HUDEP-2 (cell line): ENCODE results near the gene SYTL1.
"Not testable (repeated sequence)": the region's sequence is repeated elsewhere in the genome, so short reads cannot be mapped to it uniquely, and the experiment has no call there.

Experiments used
- DNase-seq, 76 experiments: peaks; one replicate each; lab custom pipeline; 2025; ENCODE audit not compliant: unreplicated experiment in 76 of 76; lab: John Stamatoyannopoulos, UW

Gene SYTL1

GRCh38 chr1:27380766-27381733 is 39.2 kb downstream of the SYTL1 start:
- no peak for DNase-seq

- no peak for DNase-seq
Observed at GRCh38 chr1:27381969-27382762, 40.3 kb downstream of the SYTL1 start.

GRCh38 chr1:27383039-27383605 is 41.3 kb downstream of the SYTL1 start, which contains the start of gene CD164L2:
Gene CD164L2 (minus strand): TSS chr1:27383333. CDS start chr1:27383239, 94 bp downstream.
- peak in 10 of 76 experiments; percentile 8 to 31 (median 18) for DNase-seq

DNA sequence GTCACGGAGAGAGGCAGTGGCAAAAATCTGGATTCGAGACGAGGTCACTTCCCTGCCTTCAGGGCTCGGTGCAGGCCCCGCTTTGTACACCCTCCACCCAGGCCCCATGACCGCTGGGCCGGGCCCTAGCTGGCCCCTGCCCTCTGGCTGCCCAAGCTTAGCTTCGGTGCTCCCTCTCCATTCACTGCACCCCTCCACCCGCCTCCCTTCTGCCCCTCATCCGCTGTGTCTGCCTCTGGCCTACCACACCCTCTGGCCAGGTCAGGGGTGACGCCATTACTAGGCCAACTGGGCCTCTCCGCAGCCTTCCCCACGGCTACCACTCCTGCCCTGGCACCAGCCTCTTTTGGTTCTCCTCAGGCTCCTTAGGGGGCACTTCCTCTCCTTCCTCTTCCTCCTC is 41.8 kb downstream of the SYTL1 start:
- DNase-seq, result no peak

- not testable (repeated sequence) for DNase-seq
Observed at GRCh38 chr1:27384797-27385196, 43.0 kb downstream of the SYTL1 start.

GRCh38 chr1:27388337-27389005 is 46.6 kb downstream of the SYTL1 start:
- DNase-seq, result peak in 48 of 76 experiments; percentile 4 to 71 (median 34)

DNA sequence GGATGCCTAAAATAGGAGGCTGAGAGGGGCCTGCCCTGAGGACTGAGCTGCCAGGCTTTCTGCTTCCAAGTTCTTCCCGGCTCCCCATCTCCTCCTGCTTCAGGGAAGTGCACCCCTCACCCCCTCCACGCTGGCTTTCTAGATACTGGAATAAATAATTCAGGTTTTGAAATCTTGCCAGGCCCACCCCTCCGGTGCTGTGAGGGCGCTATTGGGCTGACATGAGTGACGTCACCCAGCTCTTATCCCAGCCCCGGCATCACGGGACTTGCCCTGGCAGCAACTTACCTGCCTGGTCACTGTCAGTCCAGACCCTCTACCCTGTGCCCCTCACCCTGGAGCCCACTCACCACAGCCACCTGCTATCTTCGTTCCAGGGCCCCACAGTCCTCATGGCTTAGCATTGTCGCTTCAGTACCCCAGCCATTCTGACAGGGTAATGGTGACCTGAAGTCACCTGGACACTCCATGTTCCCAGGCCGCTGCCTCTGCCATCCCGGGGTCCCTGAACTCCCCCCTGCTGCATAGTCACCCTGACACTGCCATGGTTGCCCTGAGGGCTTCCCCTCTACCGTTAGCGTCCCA is 49.8 kb downstream of the SYTL1 start:
- DNase-seq, result peak in 48 of 76 experiments; percentile 8 to 70 (median 34)

DNA sequence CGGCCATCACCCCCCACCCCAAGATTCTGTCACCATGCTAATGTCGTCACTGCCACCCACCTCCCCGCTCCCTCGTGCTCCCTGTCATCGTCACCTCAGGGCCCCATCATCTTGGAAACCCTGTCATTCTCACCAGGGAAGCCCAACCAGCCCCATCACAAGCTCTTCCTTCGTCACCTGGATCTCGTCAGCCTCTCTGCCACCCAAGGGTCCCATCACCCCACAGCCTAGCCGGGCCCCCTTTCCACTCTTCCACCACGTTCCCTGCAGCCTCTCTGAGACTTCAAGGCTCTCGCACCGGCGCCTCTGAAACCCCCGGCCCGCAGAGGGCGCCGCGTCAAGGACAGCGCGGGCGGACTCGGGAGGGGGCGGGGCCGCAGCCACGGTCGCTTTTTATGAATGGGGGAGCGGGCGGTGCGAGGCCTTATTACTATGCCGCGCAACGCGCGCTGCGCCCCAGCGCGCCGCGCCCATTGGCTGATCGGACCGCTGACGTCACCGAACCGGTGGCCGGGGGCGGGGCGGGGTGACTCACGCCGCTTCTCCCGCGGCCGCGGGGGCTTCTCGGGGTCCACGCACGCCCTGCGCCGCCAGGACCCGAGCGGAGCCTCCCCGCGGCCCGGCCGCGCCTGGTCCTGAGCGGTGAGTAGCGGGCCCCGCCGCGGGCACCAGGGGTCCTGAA is 50.4 kb downstream of the SYTL1 start, which contains the start of gene GPR3:
GPR3 (plus strand) TSS at position 527 of the 682 bp plus-strand sequence. CDS start 1,177 bp downstream, outside the sequence.
- peak in 72 of 76 experiments; percentile 40 to 94 (median 84) for DNase-seq

- no peak for DNase-seq
Observed at GRCh38 chr1:27392778-27393635, 51.2 kb downstream of the SYTL1 start.

- no peak for DNase-seq
Observed at GRCh38 chr1:27393641-27394281, 51.9 kb downstream of the SYTL1 start.

DNA sequence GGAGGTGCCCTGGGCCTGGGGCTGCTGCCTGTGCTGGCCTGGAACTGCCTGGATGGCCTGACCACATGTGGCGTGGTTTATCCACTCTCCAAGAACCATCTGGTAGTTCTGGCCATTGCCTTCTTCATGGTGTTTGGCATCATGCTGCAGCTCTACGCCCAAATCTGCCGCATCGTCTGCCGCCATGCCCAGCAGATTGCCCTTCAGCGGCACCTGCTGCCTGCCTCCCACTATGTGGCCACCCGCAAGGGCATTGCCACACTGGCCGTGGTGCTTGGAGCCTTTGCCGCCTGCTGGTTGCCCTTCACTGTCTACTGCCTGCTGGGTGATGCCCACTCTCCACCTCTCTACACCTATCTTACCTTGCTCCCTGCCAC is 52.4 kb downstream of the SYTL1 start:
- no peak for DNase-seq

GRCh38 chr1:27394925-27395324 is 53.1 kb downstream of the SYTL1 start:
- no peak for DNase-seq

- DNase-seq, result peak in 61 of 76 experiments; percentile 5 to 81 (median 55)
Observed at GRCh38 chr1:27395441-27396195, 53.8 kb downstream of the SYTL1 start.

DNA sequence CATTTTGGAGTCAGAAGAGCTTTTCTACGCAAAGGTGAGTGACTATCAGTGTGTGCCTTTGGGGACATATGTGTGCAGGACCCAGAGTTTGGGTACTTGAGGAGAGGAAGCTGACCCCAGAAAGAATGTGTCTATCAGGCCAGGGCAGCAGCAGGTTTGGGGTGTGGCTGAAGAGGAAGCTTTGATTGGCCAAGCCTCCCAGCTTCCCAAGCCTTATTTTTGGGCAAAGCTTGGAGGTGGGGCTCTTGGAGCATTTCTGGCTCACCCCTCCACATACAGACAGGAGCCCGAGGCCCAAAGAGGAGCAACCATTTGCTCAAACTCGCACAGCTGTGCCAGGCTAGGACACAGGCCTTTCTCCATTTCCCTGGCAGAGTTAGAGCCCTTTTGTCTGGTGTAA is 55.3 kb downstream of the SYTL1 start:
- DNase-seq, result no peak

DNA sequence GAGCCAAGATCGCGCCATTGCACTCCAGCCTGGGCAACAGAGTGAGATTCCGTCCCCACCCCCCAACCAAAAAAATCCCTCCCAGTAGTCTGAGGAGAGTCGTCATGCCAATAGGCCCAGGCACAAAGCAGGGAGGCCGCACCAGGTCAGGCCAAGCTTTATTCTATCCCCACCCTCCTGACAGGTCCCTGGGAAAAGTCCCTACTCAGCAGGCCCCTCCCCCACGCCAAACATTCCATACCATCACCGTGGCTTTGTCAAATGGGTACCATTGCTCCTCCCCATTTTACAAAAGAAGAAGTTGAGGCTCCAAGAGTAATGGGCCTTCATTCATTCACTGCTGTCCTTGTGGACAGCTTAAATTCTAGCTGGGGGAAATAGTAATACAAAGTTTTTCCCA is 55.9 kb downstream of the SYTL1 start:
- DNase-seq, result no peak

GRCh38 chr1:27398405-27399149 is 56.8 kb downstream of the SYTL1 start:
- DNase-seq, result no peak
